Measurements from ENCODE around the gene PCCB. TPM values are rescaled to one million over a fixed set of nuclear protein-coding genes. Genes with fewer than 3 reads are reported as not detected.
A peak's percentile ranks its signal among the peaks of the same experiment; 100 is the strongest.
"Not testable (repeated sequence)": the region's sequence is repeated elsewhere in the genome, so short reads cannot be mapped to it uniquely, and the experiment has no call there.

The PCCB gene
- total RNA-seq, 1 experiment from 2014 or later = 53.5 TPM

DNA sequence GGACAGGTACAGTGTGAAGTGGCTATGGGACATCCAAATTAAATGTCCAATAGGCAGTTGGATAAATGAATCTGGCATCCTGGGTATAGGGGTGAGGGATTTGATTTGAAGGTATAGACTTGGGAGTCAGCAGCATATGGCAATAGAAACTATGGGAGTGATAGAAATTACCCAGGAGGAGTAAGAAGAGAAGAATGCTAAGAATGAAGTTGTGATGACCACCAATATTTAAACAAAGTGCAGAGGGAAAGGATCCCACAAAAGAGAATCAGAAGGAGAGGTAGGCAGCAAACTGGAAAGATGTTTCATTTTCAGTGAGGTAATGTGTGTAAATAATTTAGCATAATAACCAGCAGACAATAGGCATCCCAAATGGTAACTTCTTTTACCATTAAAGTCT, 40.2 kb upstream of the PCCB start:
- Histone ChIP-seq H3K4me1 (ENCODE audit: insufficient read depth, low read length) (no peaks in the 10 kb centered on the region), H3K36me3 (ENCODE audit: low read depth, low read length) (no peaks in the 10 kb centered on the region), H3K9me3 (ENCODE audit: low read length) (no peaks in the 10 kb centered on the region), H4K20me1 (ENCODE audit: low read length) (no peaks in the 10 kb centered on the region), H3K79me2 (ENCODE audit: low read length) (no peaks in the 10 kb centered on the region), H2AFZ (ENCODE audit: low read length) (no peak overlapping the region), H3K9ac (ENCODE audit: low read length) (no peak overlapping the region), H3K4me2 (ENCODE audit: low read length) (no peak overlapping the region), H3F3A (ENCODE audit: low read length, unreplicated experiment) (no peaks in the 10 kb centered on the region), H3K27ac (ENCODE audit: low read length) (no peak overlapping the region), H3K9me2 (replicated peaks; ENCODE audit: low read length) (no peaks in the 10 kb centered on the region), H3K27me3 (ENCODE audit: low read length) (no peaks in the 10 kb centered on the region), H3K4me3 (ENCODE audit: low read length) (no peak overlapping the region)
- TF ChIP-seq, protein P1, sequence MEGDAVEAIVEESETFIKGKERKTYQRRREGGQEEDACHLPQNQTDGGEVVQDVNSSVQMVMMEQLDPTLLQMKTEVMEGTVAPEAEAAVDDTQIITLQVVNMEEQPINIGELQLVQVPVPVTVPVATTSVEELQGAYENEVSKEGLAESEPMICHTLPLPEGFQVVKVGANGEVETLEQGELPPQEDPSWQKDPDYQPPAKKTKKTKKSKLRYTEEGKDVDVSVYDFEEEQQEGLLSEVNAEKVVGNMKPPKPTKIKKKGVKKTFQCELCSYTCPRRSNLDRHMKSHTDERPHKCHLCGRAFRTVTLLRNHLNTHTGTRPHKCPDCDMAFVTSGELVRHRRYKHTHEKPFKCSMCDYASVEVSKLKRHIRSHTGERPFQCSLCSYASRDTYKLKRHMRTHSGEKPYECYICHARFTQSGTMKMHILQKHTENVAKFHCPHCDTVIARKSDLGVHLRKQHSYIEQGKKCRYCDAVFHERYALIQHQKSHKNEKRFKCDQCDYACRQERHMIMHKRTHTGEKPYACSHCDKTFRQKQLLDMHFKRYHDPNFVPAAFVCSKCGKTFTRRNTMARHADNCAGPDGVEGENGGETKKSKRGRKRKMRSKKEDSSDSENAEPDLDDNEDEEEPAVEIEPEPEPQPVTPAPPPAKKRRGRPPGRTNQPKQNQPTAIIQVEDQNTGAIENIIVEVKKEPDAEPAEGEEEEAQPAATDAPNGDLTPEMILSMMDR (conservative IDR thresholded peaks at IDR 0.05; ENCODE audit: low read depth, low read length) = no peak
- TF ChIP-seq EZH2 (IDR thresholded peaks at IDR 0.05; ENCODE audit: low read length, unreplicated experiment) (no peak), EZH2phosphoT487 (IDR thresholded peaks at IDR 0.05; ENCODE audit: borderline replicate concordance, low read length) (no peak)
- BruUV-seq (replicated peaks) = no TSS peak
- POLR2A ChIA-PET (ENCODE audit: unreplicated experiment) = no interaction called here
- DNase-seq (peak; percentile 40), ATAC-seq (no peak)
- intact Hi-C loops (cut with micrococcal nuclease) = no loop called here
- CTCF ChIA-PET = no interaction called here

DNA sequence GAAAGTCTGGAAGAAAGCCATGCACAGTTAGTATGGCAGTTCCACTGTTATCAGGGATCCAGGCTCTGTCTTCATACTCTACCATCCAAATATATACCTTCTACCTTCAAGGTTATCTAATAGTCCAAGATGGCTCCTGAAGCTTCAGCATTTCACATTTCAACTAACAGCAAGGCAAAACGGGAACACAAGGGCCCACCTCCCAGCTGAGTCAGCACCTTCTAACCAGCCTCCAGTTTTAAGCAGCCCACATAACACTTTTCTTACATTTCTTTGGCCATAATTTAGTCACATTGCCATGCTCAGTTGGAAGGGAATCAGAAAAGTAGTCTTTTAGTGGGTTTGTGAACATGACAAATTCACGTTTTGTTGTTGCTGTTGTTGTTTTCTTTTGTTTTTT, 38.6 kb upstream of the PCCB start:
- POLR2A ChIA-PET (ENCODE audit: unreplicated experiment) = no interaction called here
- intact Hi-C loops (cut with micrococcal nuclease) = no loop called here
- H3K36me3 ChIP-seq (ENCODE audit: low read depth, low read length) = no peaks in the 10 kb centered on the region
- DNase-seq (no peak), ATAC-seq (no peak)
- H4K20me1 ChIP-seq (ENCODE audit: low read length) = no peaks in the 10 kb centered on the region
- no peak overlapping the region for H3K9ac ChIP-seq (ENCODE audit: low read length)
- H3K79me2 ChIP-seq (ENCODE audit: low read length) = no peaks in the 10 kb centered on the region
- no peaks in the 10 kb centered on the region for H3K9me3 ChIP-seq (ENCODE audit: low read length)
- TF ChIP-seq, protein P1 (conservative IDR thresholded peaks at IDR 0.05; ENCODE audit: low read depth, low read length) = no peak
- no peak for TF ChIP-seq EZH2 (IDR thresholded peaks at IDR 0.05; ENCODE audit: low read length, unreplicated experiment)
- no peak for TF ChIP-seq EZH2phosphoT487 (IDR thresholded peaks at IDR 0.05; ENCODE audit: borderline replicate concordance, low read length)
- no peaks in the 10 kb centered on the region for H3K27me3 ChIP-seq (ENCODE audit: low read length)
- H3K27ac ChIP-seq (ENCODE audit: low read length) = no peak overlapping the region
- no peak overlapping the region for H3K4me2 ChIP-seq (ENCODE audit: low read length)
- H3K9me2 ChIP-seq (replicated peaks; ENCODE audit: low read length) = no peaks in the 10 kb centered on the region
- H3K4me1 ChIP-seq (ENCODE audit: insufficient read depth, low read length) = no peaks in the 10 kb centered on the region
- H2AFZ ChIP-seq (ENCODE audit: low read length) = no peak overlapping the region
- CTCF ChIA-PET = no interaction called here
- H3K4me3 ChIP-seq (ENCODE audit: low read length) = no peak overlapping the region
- no TSS peak for BruUV-seq (replicated peaks)
- H3F3A ChIP-seq (ENCODE audit: low read length, unreplicated experiment) = no peaks in the 10 kb centered on the region

DNA sequence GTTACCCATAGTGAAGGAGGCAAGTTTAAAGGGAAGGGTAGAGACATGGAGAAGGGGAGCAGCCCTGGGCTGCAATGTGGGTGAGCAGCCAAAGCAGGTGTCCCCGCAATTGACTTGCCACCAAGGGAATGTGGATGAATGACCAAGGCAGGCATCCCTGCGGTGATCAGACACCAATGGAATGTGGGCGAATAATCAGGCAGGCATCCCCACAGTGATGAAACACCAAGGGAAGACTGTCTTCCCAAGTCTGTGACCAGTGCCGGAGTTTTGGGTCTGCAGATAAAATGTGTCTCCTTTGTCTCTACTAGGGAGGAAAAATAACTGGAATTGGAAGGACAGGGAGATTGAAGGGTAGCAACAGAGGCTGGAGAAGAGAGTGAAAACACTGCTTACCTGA, 27.4 kb upstream of the PCCB start:
- H3K4me1 ChIP-seq (ENCODE audit: insufficient read depth, low read length); H3K9me3 ChIP-seq (ENCODE audit: low read length); H3K9ac ChIP-seq (ENCODE audit: low read length); CTCF ChIA-PET; H3K79me2 ChIP-seq (ENCODE audit: low read length); BruUV-seq (replicated peaks); H2AFZ ChIP-seq (ENCODE audit: low read length); H3K9me2 ChIP-seq (replicated peaks; ENCODE audit: low read length); intact Hi-C loops (cut with micrococcal nuclease); POLR2A ChIA-PET (ENCODE audit: unreplicated experiment); H3F3A ChIP-seq (ENCODE audit: low read length, unreplicated experiment); H3K27ac ChIP-seq (ENCODE audit: low read length); H3K27me3 ChIP-seq (ENCODE audit: low read length); H4K20me1 ChIP-seq (ENCODE audit: low read length); H3K4me3 ChIP-seq (ENCODE audit: low read length); H3K36me3 ChIP-seq (ENCODE audit: low read depth, low read length); DNase-seq; ATAC-seq; H3K4me2 ChIP-seq (ENCODE audit: low read length): not testable (repeated sequence)
